CD4-positive, alpha-beta T cell (primary cell): ENCODE results near the gene ALG12. TPM values are rescaled to one million over a fixed set of nuclear protein-coding genes. Genes with fewer than 3 reads are reported as not detected.

Experiments
- ATAC-seq: fragments of 200-7000 bp; cut with Tn5 transposase; one replicate; pipeline ENCODE4 v1.10.0; 2022; ENCODE audit warnings: mild to moderate bottlenecking; ENCODE audit not compliant: poor library complexity
- CTCF ChIA-PET: fragments of 350-600 bp; sonication (Branson Sonifier 250); formaldehyde crosslinking; loops from one replicate; lab custom pipeline; 2021; ENCODE audit warnings: antibody characterized with exemption, inconsistent platforms; lab: Charles Lee
- POLR2A ChIA-PET: fragments of 350-600 bp; sonication (Branson Sonifier 250); formaldehyde crosslinking; loops from one replicate; lab custom pipeline; 2021; ENCODE audit warnings: antibody characterized with exemption, inconsistent platforms; lab: Charles Lee
- DNase-seq, 14 experiments: peaks; one replicate each; pipeline ENCODE4 v3.0.0-alpha.2; 2013 to 2020; ENCODE audit warnings: mixed read lengths in 2 of 14
- H3K27ac ChIP-seq, 2 donors: one replicate each; pipeline versions ENCODE4 v1.5.1 to v1.7.0; 2013; ENCODE audit warnings: low read length in 2 of 2, low read depth in 1 of 2, mild to moderate bottlenecking in 1 of 2
- H3K27me3 ChIP-seq, 2 experiments: 1 replicate in 1 of 2; 2 replicates in 1 of 2; pipeline versions ENCODE4 v1.6.1 to v1.7.0; 2013; ENCODE audit warnings: low read length in 2 of 2, control low read depth in 1 of 2, mild to moderate bottlenecking in 1 of 2, moderate library complexity in 1 of 2; ENCODE audit not compliant: insufficient read depth in 2 of 2, control insufficient read depth in 1 of 2
- H3K36me3 ChIP-seq: one replicate; pipeline ENCODE4 v1.6.1; 2013; ENCODE audit warnings: low read length, control low read depth; ENCODE audit not compliant: insufficient read depth
- H3K4me1 ChIP-seq: one replicate; pipeline ENCODE4 v1.6.1; 2013; ENCODE audit warnings: low read length, control low read depth; ENCODE audit not compliant: insufficient read depth
- H3K4me3 ChIP-seq: one replicate; pipeline ENCODE4 v1.5.1; 2013; ENCODE audit warnings: mild to moderate bottlenecking, low read length, moderate library complexity
- H3K9me3 ChIP-seq, 2 experiments: 1 replicate in 1 of 2; 2 replicates in 1 of 2; pipeline versions ENCODE4 v1.6.1 to v1.7.0; 2013; ENCODE audit warnings: low read length in 2 of 2, mild to moderate bottlenecking in 2 of 2, control low read depth in 1 of 2, moderate library complexity in 1 of 2; ENCODE audit not compliant: control insufficient read depth in 1 of 2, insufficient read depth in 1 of 2
- H3K27ac Mint-ChIP-seq: one replicate; pipeline ENCODE4 v1.8.0; 2020; ENCODE audit warnings: mixed read lengths
- H3K27me3 Mint-ChIP-seq: one replicate; pipeline ENCODE4 v1.8.0; 2021; ENCODE audit warnings: mixed read lengths
- H3K36me3 Mint-ChIP-seq: one replicate; pipeline ENCODE4 v1.8.0; 2021; ENCODE audit warnings: low read depth, mixed read lengths
- H3K4me1 Mint-ChIP-seq: one replicate; pipeline ENCODE4 v1.8.0; 2021; ENCODE audit warnings: low read depth, mixed read lengths
- H3K4me3 Mint-ChIP-seq: one replicate; pipeline ENCODE4 v1.8.0; 2020; ENCODE audit warnings: mild to moderate bottlenecking, mixed read lengths
- H3K9me3 Mint-ChIP-seq: one replicate; pipeline ENCODE4 v1.8.0; 2020; ENCODE audit warnings: mixed read lengths
- CTCF ChIP-seq: fragments of 200-600 bp; IDR thresholded peaks from one replicate; pipeline ENCODE4 v1.8.0; 2022; ENCODE audit warnings: antibody characterized with exemption, mild to moderate bottlenecking
- intact Hi-C, 2 experiments: fragments of 100-400 bp; cut with DNase I in 1 of 2; cut with micrococcal nuclease in 1 of 2; formaldehyde crosslinking; loops; one replicate each; pipeline versions ENCODE4 v1.15.1 to v1.9.0; 2023 to 2025; cut with DNase I, micrococcal nuclease
- polyA plus RNA-seq, 2 donors: library from polyadenylated mRNA; unstranded; fragments of 120-200 nt; gene quantifications; one replicate each; pipeline ENCODE4 v1.2.1, GENCODE V29; 2013
- total RNA-seq, 174 experiments: library from RNA in 2 of 174; stranded (reverse) in 2 of 174; gene quantifications; one replicate each; pipeline ENCODE4 v1.2.3 and lab custom pipeline; 2021 to 2026

The ALG12 gene
- total RNA-seq (10 to 100 TPM; 13.5 to 14.6 TPM), total RNA-seq (lab: John Stamatoyannopoulos, UW) (9.5 to 45.9 (median 28.7) reads per million in 172 experiments)
- 13.8 TPM for polyA plus RNA-seq (2013, experiment 1 of 2)
- 18.2 TPM for polyA plus RNA-seq (2013, experiment 2 of 2)

- peaks cover 28% of the 10 kb centered on the region for H3K36me3 ChIP-seq
- DNase-seq: peak; percentile 93 to 98 (median 96)
- H3K9me3 ChIP-seq: no peaks in the 10 kb centered on the region
- peaks cover 24% of the 10 kb centered on the region for H3K4me1 ChIP-seq
- peak within 1 kb of the TSS; percentile 89 for H3K4me3 ChIP-seq
- Mint-ChIP-seq H3K9me3 (no peaks in the 10 kb centered on the region), H3K27me3 (no peaks in the 10 kb centered on the region), H3K4me3 (peak within 1 kb of the TSS; percentile 95), H3K27ac (peak within 1 kb of the TSS; percentile 85), H3K36me3 (peaks cover 9% of the 10 kb centered on the region), H3K4me1 (peaks cover 21% of the 10 kb centered on the region)
- peak within 1 kb of the TSS; percentile 58 to 83 for H3K27ac ChIP-seq
- POLR2A ChIA-PET: interaction anchor here (0.6 to 2.6 kb wide), 6 partner anchors 31 to 273 kb away, joined by 3 to 10 read pairs (median 4); partner anchors contain the start of gene PIM3
- intact Hi-C loops: loop anchor here (1.0 to 5.0 kb wide), 6 partner anchors 42 to 269 kb away; partner anchors contain the start of genes BRD1 (in 2 of the 2), ZBED4 (in 2 of the 2), PIM3 (in 1 of the 2) and TRABD (in 1 of the 2)
- CTCF ChIA-PET: no interaction called here
- no peaks in the 10 kb centered on the region for H3K27me3 ChIP-seq
- TF ChIP-seq CTCF: no peak
- peak; percentile 99 for ATAC-seq
Observed at GRCh38 chr22:49917974-49918910, at the start of gene ALG12, which contains the start of gene CRELD2. ALG12 (minus strand) TSS chr22:49918438; CDS start chr22:49913765, 4,673 bp downstream. CRELD2 (plus strand) TSS chr22:49918634; CDS start chr22:49918770, 136 bp downstream.

- DNase-seq: peak in 4 of 14 experiments; percentile 1 to 45 (median 29)
- peaks cover 85% of the 10 kb centered on the region for H3K4me1 ChIP-seq
Observed at GRCh38 chr22:49967706-49968208, 49.5 kb upstream of the ALG12 start.

More at GRCh38 chr22:49967706-49968208, 49.5 kb upstream of the ALG12 start:
- Mint-ChIP-seq H3K27ac (peak overlapping the region; percentile 70), H3K4me1 (peaks cover 39% of the 10 kb centered on the region), H3K36me3 (peaks cover 37% of the 10 kb centered on the region), H3K27me3 (no peaks in the 10 kb centered on the region), H3K9me3 (no peaks in the 10 kb centered on the region), H3K4me3 (peak overlapping the region; percentile 77)
- ATAC-seq: no peak
- Histone ChIP-seq H3K4me3 (no peak overlapping the region), H3K27ac (no peak overlapping the region), H3K27me3 (no peaks in the 10 kb centered on the region), H3K36me3 (peaks cover 23% of the 10 kb centered on the region), H3K9me3 (no peaks in the 10 kb centered on the region)
- POLR2A ChIA-PET: interaction anchor here (0.6 to 3.6 kb wide), 7 partner anchors 8 to 63 kb away, joined by 3 to 32 read pairs (median 5); no protein-coding TSS in a partner anchor
- TF ChIP-seq CTCF: no peak
- intact Hi-C loops: no loop called here
- CTCF ChIA-PET: interaction anchor here (1.3 kb wide), 1 partner anchor 16 kb away, joined by 4 read pairs; no protein-coding TSS in a partner anchor
